C4-2B (cell line): Measurements from ENCODE around the gene NAA80.

Source experiments
- ZFX ChIP-seq: fragments of 450-650 bp; IDR thresholded peaks from 2 replicates; pipeline ENCODE4 v1.6.1; 2017
- TF ChIP-seq, protein P1 (sequence below): fragments of 450-650 bp; conservative IDR thresholded peaks from 2 replicates; pipeline ENCODE4 v1.5.1; 2017; ENCODE audit warnings: mild to moderate bottlenecking

DNA sequence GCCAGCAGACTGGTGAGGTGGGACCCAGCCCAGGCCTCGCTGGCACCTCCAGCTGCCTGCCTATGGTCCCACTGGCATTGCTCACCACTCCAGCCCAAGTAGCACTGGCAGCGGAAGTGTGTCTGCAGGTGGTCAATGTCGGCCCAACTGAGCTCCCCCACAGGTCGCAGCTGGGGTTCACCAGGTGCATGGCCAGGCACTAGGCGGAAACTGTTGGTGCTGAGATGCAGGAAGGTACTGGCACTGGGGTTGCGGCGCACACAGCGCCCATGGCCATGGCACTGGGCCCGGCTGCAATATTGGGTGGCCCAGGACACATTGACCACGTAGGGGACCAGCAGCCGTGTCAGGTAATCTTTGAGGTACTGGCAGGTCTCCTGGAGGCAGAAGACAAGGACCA is 19.0 kb upstream of the NAA80 start:
- TF ChIP-seq, protein P1, sequence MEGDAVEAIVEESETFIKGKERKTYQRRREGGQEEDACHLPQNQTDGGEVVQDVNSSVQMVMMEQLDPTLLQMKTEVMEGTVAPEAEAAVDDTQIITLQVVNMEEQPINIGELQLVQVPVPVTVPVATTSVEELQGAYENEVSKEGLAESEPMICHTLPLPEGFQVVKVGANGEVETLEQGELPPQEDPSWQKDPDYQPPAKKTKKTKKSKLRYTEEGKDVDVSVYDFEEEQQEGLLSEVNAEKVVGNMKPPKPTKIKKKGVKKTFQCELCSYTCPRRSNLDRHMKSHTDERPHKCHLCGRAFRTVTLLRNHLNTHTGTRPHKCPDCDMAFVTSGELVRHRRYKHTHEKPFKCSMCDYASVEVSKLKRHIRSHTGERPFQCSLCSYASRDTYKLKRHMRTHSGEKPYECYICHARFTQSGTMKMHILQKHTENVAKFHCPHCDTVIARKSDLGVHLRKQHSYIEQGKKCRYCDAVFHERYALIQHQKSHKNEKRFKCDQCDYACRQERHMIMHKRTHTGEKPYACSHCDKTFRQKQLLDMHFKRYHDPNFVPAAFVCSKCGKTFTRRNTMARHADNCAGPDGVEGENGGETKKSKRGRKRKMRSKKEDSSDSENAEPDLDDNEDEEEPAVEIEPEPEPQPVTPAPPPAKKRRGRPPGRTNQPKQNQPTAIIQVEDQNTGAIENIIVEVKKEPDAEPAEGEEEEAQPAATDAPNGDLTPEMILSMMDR, result no peak
- TF ChIP-seq ZFX, result no peak
